Nephron progenitor cell (in vitro differentiated cells): ENCODE results near the gene PPP1R14C.
A peak's percentile ranks its signal among the peaks of the same experiment; 100 is the strongest.

ENCODE experiments used
- DNase-seq: peaks from one replicate; pipeline ENCODE4 v3.0.0; 2021
- H3K27ac Mint-ChIP-seq: 2 replicates; pipeline ENCODE4 v1.8.0; 2021; ENCODE audit warnings: mild to moderate bottlenecking, moderate library complexity, mixed read lengths
- H3K27me3 Mint-ChIP-seq: 2 replicates; pipeline ENCODE4 v1.8.0; 2021; ENCODE audit warnings: mild to moderate bottlenecking, low read depth, mixed read lengths; ENCODE audit not compliant: poor library complexity
- H3K36me3 Mint-ChIP-seq: 2 replicates; pipeline ENCODE4 v1.8.0; 2021; ENCODE audit warnings: low read depth, mixed read lengths
- H3K4me1 Mint-ChIP-seq: 2 replicates; pipeline ENCODE4 v1.8.0; 2021; ENCODE audit warnings: mixed read lengths
- H3K4me3 Mint-ChIP-seq: 2 replicates; pipeline ENCODE4 v1.8.0; 2021; ENCODE audit warnings: mild to moderate bottlenecking, moderate library complexity, mixed read lengths
- H3K9me3 Mint-ChIP-seq: 2 replicates; pipeline ENCODE4 v1.8.0; 2021; ENCODE audit warnings: mild to moderate bottlenecking, moderate library complexity, mixed read lengths
- CTCF ChIP-seq: fragments of 200-600 bp; sonication (generic); IDR thresholded peaks from 2 replicates; pipeline ENCODE4 v1.5.0; 2021; ENCODE audit warnings: antibody characterized with exemption

The PPP1R14C gene

GRCh38 chr6:150140236-150140969, 2.4 kb upstream of the PPP1R14C start:
- Mint-ChIP-seq H3K4me1 (peaks cover 20% of the 10 kb centered on the region), H3K9me3 (peaks cover 19% of the 10 kb centered on the region), H3K27me3 (peaks cover 56% of the 10 kb centered on the region), H3K36me3 (peaks cover 5% of the 10 kb centered on the region), H3K4me3 (no peak overlapping the region), H3K27ac (no peak overlapping the region)
- no peak for TF ChIP-seq CTCF
- no peak for DNase-seq

GRCh38 chr6:150142097-150142669, 661 bp upstream of the PPP1R14C start:
- no peaks in the 10 kb centered on the region for H3K36me3 Mint-ChIP-seq
- H3K27me3 Mint-ChIP-seq, result peaks cover 66% of the 10 kb centered on the region
- DNase-seq, result peak; percentile 50
- peak overlapping the region; percentile 84 for H3K4me3 Mint-ChIP-seq
- peaks cover 20% of the 10 kb centered on the region for H3K4me1 Mint-ChIP-seq
- H3K27ac Mint-ChIP-seq, result no peak overlapping the region
- no peak for TF ChIP-seq CTCF
- H3K9me3 Mint-ChIP-seq, result peaks cover 6% of the 10 kb centered on the region

GRCh38 chr6:150143516-150144293, 861 bp downstream of the PPP1R14C start:
- Mint-ChIP-seq H3K4me1 (peaks cover 23% of the 10 kb centered on the region), H3K27ac (no peak overlapping the region), H3K4me3 (peak overlapping the region; percentile 85), H3K27me3 (peaks cover 67% of the 10 kb centered on the region), H3K9me3 (no peaks in the 10 kb centered on the region), H3K36me3 (no peaks in the 10 kb centered on the region)
- no peak for TF ChIP-seq CTCF
- peak; percentile 46 for DNase-seq

- Mint-ChIP-seq H3K36me3 (no peaks in the 10 kb centered on the region), H3K9me3 (no peaks in the 10 kb centered on the region), H3K27ac (no peak overlapping the region), H3K4me3 (peak overlapping the region; percentile 85), H3K27me3 (peaks cover 67% of the 10 kb centered on the region), H3K4me1 (peaks cover 30% of the 10 kb centered on the region)
- no peak for TF ChIP-seq CTCF
- DNase-seq, result no peak
Observed at GRCh38 chr6:150144294-150144868, 1.5 kb downstream of the PPP1R14C start.

GRCh38 chr6:150145427-150145826, 2.6 kb downstream of the PPP1R14C start:
- DNase-seq, result no peak
- no peaks in the 10 kb centered on the region for H3K9me3 Mint-ChIP-seq
- H3K36me3 Mint-ChIP-seq, result no peaks in the 10 kb centered on the region
- H3K27ac Mint-ChIP-seq, result no peak overlapping the region
- TF ChIP-seq CTCF, result no peak
- H3K27me3 Mint-ChIP-seq, result peaks cover 72% of the 10 kb centered on the region
- H3K4me1 Mint-ChIP-seq, result peaks cover 39% of the 10 kb centered on the region
- no peak overlapping the region for H3K4me3 Mint-ChIP-seq
